HG03565 (cell line): Measurements from ENCODE around the gene OXNAD1.

Source experiments
- ATAC-seq: cut with Tn5 transposase; IDR thresholded peaks from one replicate; pipeline ENCODE4 v1.9.1; 2021; ENCODE audit warnings: mild to moderate bottlenecking, moderate library complexity; ENCODE audit not compliant: unreplicated experiment

The OXNAD1 gene

GRCh38 chr3:16273867-16274266 is 8.9 kb downstream of the OXNAD1 start:
- no peak for ATAC-seq

GRCh38 chr3:16277471-16277870 is 12.5 kb downstream of the OXNAD1 start:
- no peak for ATAC-seq

- ATAC-seq = no peak
Observed at GRCh38 chr3:16279010-16279801, 14.2 kb downstream of the OXNAD1 start.

GRCh38 chr3:16280671-16281070 is 15.7 kb downstream of the OXNAD1 start:
- ATAC-seq = no peak

- ATAC-seq = no peak
Observed at GRCh38 chr3:16284633-16285032, 19.6 kb downstream of the OXNAD1 start.

GRCh38 chr3:16286161-16286560 is 21.1 kb downstream of the OXNAD1 start:
- peak; percentile 64 for ATAC-seq

- ATAC-seq = no peak
Observed at GRCh38 chr3:16286751-16287543, 21.9 kb downstream of the OXNAD1 start.

- no peak for ATAC-seq
Observed at GRCh38 chr3:16288664-16289063, 23.7 kb downstream of the OXNAD1 start.

GRCh38 chr3:16289144-16289889 is 24.3 kb downstream of the OXNAD1 start:
- ATAC-seq = no peak

- no peak for ATAC-seq
Observed at GRCh38 chr3:16290007-16290826, 25.2 kb downstream of the OXNAD1 start.

- ATAC-seq = no peak
Observed at GRCh38 chr3:16290827-16291196, 25.8 kb downstream of the OXNAD1 start.

- no peak for ATAC-seq
Observed at GRCh38 chr3:16294844-16295243, 29.8 kb downstream of the OXNAD1 start.

- ATAC-seq = no peak
Observed at GRCh38 chr3:16295298-16295890, 30.4 kb downstream of the OXNAD1 start.

- ATAC-seq = no peak
Observed at GRCh38 chr3:16297997-16298885, 33.2 kb downstream of the OXNAD1 start.

- ATAC-seq = no peak
Observed at GRCh38 chr3:16298891-16299290, 33.9 kb downstream of the OXNAD1 start.

- no peak for ATAC-seq
Observed at GRCh38 chr3:16299746-16300145, 34.7 kb downstream of the OXNAD1 start.

- ATAC-seq = peak; percentile 71
Observed at GRCh38 chr3:16300307-16300706, 35.3 kb downstream of the OXNAD1 start.

GRCh38 chr3:16300881-16301359 is 35.9 kb downstream of the OXNAD1 start:
- ATAC-seq = peak; percentile 47

GRCh38 chr3:16301507-16301906 is 36.5 kb downstream of the OXNAD1 start:
- no peak for ATAC-seq
